ENCODE data around the gene ZNF574. TPM values are rescaled to one million over a fixed set of nuclear protein-coding genes. Genes with fewer than 3 reads are reported as not detected.

ZNF574 gene
- total and polyA plus RNA-seq, 12 donors: 3.4 to 11.1 (median 8.0) TPM

DNA sequence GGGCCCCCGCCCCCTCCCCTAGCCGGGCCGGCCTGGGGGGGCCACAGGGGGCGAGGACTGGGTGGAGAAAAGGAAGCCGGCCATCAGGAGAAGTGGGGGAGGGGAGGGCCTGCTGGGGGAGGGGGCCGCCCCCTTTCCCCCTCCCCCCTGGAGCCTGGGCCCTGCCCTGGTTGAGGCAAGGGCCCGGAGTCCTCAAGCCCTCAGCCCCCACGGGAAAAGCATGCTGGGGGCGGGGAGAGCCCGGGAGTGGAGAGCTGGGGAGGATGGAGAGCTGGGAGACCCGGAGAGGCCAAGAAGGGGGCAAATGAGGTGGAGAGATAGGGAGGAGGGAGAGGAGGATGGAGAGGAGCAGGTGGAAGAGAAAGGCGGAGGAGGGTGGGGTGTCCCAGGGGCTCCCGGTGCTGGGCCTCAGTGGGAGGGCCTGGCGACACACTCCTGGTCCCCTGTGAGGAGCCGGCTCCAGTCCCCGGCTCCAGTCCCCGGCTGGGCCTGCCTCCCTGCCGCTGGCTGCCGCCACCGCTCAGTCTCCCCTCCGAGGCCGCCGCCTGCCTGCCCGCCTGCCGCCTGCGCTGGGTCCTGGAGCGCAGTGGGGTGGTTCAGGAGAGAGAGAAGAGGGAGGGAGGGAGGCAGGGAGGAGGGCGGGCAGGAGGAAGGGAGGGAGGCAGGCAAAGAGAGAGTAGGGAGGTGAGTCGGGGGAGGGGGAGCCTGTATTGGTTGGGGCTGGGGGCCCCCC lies 6.2 kb upstream of the ZNF574 start, which contains the start of gene GRIK5:
GRIK5 (minus strand) TSS at position 588 of the 733 bp plus-strand sequence. CDS start 4,436 bp downstream, outside the sequence.
- intact Hi-C loops (cut with DNase I): loop anchor here in 2 of 10 donors (10.0 kb wide), 1 partner anchor 75 kb away; the partner anchor contains the start of gene ATP1A3 (in 2 of the 2)
- TF ChIP-seq, protein P1, sequence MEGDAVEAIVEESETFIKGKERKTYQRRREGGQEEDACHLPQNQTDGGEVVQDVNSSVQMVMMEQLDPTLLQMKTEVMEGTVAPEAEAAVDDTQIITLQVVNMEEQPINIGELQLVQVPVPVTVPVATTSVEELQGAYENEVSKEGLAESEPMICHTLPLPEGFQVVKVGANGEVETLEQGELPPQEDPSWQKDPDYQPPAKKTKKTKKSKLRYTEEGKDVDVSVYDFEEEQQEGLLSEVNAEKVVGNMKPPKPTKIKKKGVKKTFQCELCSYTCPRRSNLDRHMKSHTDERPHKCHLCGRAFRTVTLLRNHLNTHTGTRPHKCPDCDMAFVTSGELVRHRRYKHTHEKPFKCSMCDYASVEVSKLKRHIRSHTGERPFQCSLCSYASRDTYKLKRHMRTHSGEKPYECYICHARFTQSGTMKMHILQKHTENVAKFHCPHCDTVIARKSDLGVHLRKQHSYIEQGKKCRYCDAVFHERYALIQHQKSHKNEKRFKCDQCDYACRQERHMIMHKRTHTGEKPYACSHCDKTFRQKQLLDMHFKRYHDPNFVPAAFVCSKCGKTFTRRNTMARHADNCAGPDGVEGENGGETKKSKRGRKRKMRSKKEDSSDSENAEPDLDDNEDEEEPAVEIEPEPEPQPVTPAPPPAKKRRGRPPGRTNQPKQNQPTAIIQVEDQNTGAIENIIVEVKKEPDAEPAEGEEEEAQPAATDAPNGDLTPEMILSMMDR (IDR thresholded peaks at IDR 0.05): no peak
- Histone ChIP-seq H3K4me1 (peaks cover 0 to 13% (median 5%) of the 10 kb centered on the region in 9 donors), H3K36me3 (no peaks in the 10 kb centered on the region), H3K27me3 (peaks cover 0 to 51% (median 43%) of the 10 kb centered on the region in 7 donors), H3K27ac (peak within 1 kb of the TSS in 1 of 10 donors; percentile 15), H3K4me3 (peak within 1 kb of the TSS in 8 of 10 donors; percentile 12 to 49 (median 38)), H3K9me3 (no peaks in the 10 kb centered on the region)
- WGBS, 2 donors: 6 to 12% methylated on average over 20 to 29 of the region's 29 CpGs
- peak in 7 of 8 donors; percentile 28 to 57 (median 41) for ATAC-seq
- no peak for DNase-seq

DNA sequence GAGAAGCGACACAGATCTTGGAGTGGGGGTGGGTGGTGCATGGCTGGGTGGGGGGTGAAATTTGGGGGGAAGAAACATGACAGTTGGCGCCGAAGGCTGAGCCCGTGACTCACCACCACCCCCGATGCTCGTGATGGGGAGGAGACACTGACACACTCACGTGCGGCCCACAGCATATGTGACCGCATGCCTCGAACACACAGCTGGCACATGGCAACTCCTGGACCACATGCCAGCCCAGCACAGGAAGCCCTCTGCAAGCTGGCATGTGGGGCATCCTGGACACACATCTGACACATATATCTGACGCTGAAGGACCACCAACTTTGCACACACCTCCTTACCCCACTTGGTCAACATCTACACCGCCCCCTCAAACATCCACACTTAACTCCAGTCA lies 4.7 kb upstream of the ZNF574 start:
- Histone ChIP-seq H3K4me3 (no peak overlapping the region), H3K9me3 (no peaks in the 10 kb centered on the region), H3K27me3 (peaks cover 0 to 41% (median 32%) of the 10 kb centered on the region in 7 donors), H3K36me3 (no peaks in the 10 kb centered on the region), H3K27ac (no peak overlapping the region), H3K4me1 (peaks cover 0 to 19% (median 7%) of the 10 kb centered on the region in 9 donors)
- ATAC-seq (no peak), DNase-seq (no peak)
- 95 to 98% methylated on average over 12 of the region's 12 CpGs for WGBS, 2 donors
- intact Hi-C loops (cut with DNase I): loop anchor here in 2 of 10 donors (10.0 kb wide), 1 partner anchor 76 kb away; the partner anchor contains the start of gene ATP1A3 (in 2 of the 2)
- TF ChIP-seq, protein P1 (IDR thresholded peaks at IDR 0.05): no peak

DNA sequence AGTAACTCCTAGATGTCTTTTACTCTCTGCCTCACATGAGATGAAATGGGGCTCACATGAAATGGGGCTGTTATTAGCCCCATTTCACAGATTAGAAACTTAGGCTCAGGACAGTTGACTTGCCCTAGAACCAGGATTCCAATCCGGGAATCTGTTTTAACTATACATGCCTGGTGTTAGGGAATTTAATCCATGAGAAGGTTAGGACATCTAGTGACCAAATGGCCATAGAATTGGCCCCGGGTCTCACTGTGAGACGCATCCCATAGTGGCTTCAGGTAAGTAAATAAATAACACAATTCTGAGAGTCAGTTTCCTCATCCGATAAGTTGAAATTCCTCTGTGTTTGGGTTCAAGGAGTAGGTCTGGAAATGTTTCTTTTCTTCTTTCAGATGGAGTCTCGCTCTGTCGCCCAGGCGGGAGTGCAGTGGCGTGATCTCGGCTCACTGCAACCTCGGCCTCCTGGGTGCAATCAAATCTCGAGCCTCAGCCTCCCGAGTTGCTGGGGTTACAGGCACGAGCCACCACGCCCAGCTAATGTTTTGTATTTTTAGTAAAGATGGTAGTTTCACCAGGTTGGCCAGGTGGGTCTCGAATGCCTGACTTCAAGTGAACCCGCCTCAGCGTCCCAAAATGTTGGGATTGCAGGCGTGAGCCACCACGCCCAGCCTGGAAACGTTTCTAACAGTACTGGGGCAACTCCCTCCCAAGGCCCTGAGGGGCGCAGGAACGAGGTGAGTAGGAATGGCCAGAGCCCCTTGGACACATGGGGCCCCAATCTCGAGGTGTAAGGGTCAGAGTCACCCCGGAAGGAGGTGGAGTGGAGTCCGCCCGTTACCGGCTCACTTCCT lies 1.2 kb upstream of the ZNF574 start:
- Histone ChIP-seq H3K27me3 (peaks cover 0 to 9% (median 6%) of the 10 kb centered on the region in 7 donors), H3K36me3 (peaks cover 0 to 15% (median 9%) of the 10 kb centered on the region in 9 donors), H3K4me3 (peak overlapping the region; percentile 48 to 97 (median 83)), H3K4me1 (peaks cover 5 to 36% (median 24%) of the 10 kb centered on the region in 9 donors), H3K27ac (peak overlapping the region; percentile 79 to 98 (median 94)), H3K9me3 (no peaks in the 10 kb centered on the region)
- no peak for DNase-seq
- intact Hi-C loops (cut with DNase I): loop anchor here in 2 of 10 donors (10.0 kb wide), 1 partner anchor 80 kb away; the partner anchor contains the start of gene ATP1A3 (in 2 of the 2)
- 65 to 68% methylated on average over 27 of the region's 27 CpGs for WGBS, 2 donors
- no peak for ATAC-seq
- TF ChIP-seq, protein P1 (IDR thresholded peaks at IDR 0.05): no peak

DNA sequence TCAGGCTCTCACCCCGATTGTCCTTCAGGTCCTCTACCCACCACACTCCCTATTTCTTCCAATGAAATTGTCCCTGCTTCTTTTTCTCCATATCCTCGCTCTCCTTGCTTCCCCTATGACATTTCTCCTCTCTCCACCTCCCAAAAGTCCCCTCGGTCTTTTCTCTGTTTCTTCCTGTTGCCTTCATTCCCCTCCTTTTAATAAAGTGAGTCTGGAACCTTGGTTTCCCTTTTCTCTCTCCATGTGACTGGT lies 676 bp upstream of the ZNF574 start:
- Histone ChIP-seq H3K9me3 (no peaks in the 10 kb centered on the region), H3K27me3 (peaks cover 0 to 3% (median under 1%) of the 10 kb centered on the region in 7 donors), H3K4me1 (peaks cover 5 to 31% (median 23%) of the 10 kb centered on the region in 9 donors), H3K36me3 (peaks cover 0 to 20% (median 14%) of the 10 kb centered on the region in 9 donors), H3K4me3 (peak overlapping the region; percentile 48 to 97 (median 83)), H3K27ac (peak overlapping the region; percentile 79 to 98 (median 94))
- DNase-seq (no peak), ATAC-seq (peak in 1 of 8 donors; percentile 12)
- WGBS, 2 donors: 2 to 11% methylated on average over 3 of the region's 3 CpGs
- TF ChIP-seq, protein P1 (IDR thresholded peaks at IDR 0.05): no peak
- intact Hi-C loops (cut with DNase I): loop anchor here in 2 of 10 donors (10.0 kb wide), 1 partner anchor 80 kb away; the partner anchor contains the start of gene ATP1A3 (in 2 of the 2)

All from heart right ventricle (tissue), 16 donors.